Aorta (tissue), 5 donors: Measurements from ENCODE around the gene ADAMTSL3. TPM values are rescaled to one million over a fixed set of nuclear protein-coding genes. Genes with fewer than 3 reads are reported as not detected.

Experiments used
- ATAC-seq: fragments of 200-7000 bp; cut with Tn5 transposase; one replicate; pipeline ENCODE4 v1.9.1; 2022; ENCODE audit warnings: moderate library complexity; ENCODE audit not compliant: low FRiP score
- DNase-seq, 2 donors: peaks; one replicate each; pipeline ENCODE4 v3.0.0-alpha.2; 2020
- H3K27ac ChIP-seq, 2 donors: one replicate each; pipeline ENCODE4 v1.5.1; 2013; ENCODE audit warnings: low read length in 2 of 2, mild to moderate bottlenecking in 2 of 2, moderate library complexity in 2 of 2, control low read depth in 1 of 2, inconsistent platforms in 1 of 2, low read depth in 1 of 2
- H3K27me3 ChIP-seq, 2 donors: one replicate each; pipeline ENCODE4 v1.6.1; 2013; ENCODE audit warnings: control low read depth in 1 of 2, low read length in 1 of 2, mild to moderate bottlenecking in 1 of 2, moderate library complexity in 1 of 2; ENCODE audit not compliant: insufficient read depth in 2 of 2, control insufficient read depth in 1 of 2
- H3K36me3 ChIP-seq, 2 donors: one replicate each; pipeline ENCODE4 v1.6.1; 2013; ENCODE audit warnings: control low read depth in 1 of 2, low read length in 1 of 2, mild to moderate bottlenecking in 1 of 2; ENCODE audit not compliant: insufficient read depth in 2 of 2, control insufficient read depth in 1 of 2
- H3K4me1 ChIP-seq, 2 donors: one replicate each; pipeline ENCODE4 v1.6.1; 2013; ENCODE audit warnings: low read length in 2 of 2, control low read depth in 1 of 2, mild to moderate bottlenecking in 1 of 2, moderate library complexity in 1 of 2; ENCODE audit not compliant: insufficient read depth in 2 of 2, control insufficient read depth in 1 of 2
- H3K4me3 ChIP-seq, 2 donors: one replicate each; pipeline ENCODE4 v1.5.1; 2013; ENCODE audit warnings: low read length in 2 of 2, control low read depth in 1 of 2, mild to moderate bottlenecking in 1 of 2
- H3K9me3 ChIP-seq: one replicate; pipeline ENCODE4 v1.6.1; 2013; ENCODE audit warnings: mild to moderate bottlenecking, low read length; ENCODE audit not compliant: control insufficient read depth
- WGBS, 2 donors: extraction: QIAGEN DNeasy Blood & Tissue Kit; methylation state at CpG; one replicate each; pipeline ENCODE4 v1.1.7; 2013; 5-methylcytosine and 5-hydroxymethylcytosine counted together
- intact Hi-C, 2 donors: fragments of 100-400 bp; cut with DNase I; formaldehyde crosslinking; loops; one replicate each; pipeline versions ENCODE4 v1.14.2 to v1.15.0; 2022
- polyA plus RNA-seq, 2 donors: library from polyadenylated mRNA; stranded (reverse); fragments of 200-250 nt; gene quantifications; one replicate each; pipeline ENCODE4 v1.2.3, GENCODE V29; 2013
- total RNA-seq, 2 donors: library from RNA; stranded (reverse); fragmentation: NEBNext Ultra II Directional; extraction: Animal tissue kit (Norgen Biotek cat#: 25700); gene quantifications; one replicate each; pipeline ENCODE4 v1.2.1, GENCODE V29; 2021
- donor health status: healthy with polysubstance abuse.
- donor health status: Bipolar disorder and iron deficiency.
- donor health status: DM: no; HTN: no; CAD: no.
- donor health status: DM: no; HTN: no; CAD: no.
- donor health status: DM: yes; HTN: yes; CAD: no.

Gene ADAMTSL3
- total and polyA plus RNA-seq, 4 donors, result 4.6 to 74.5 (median 36.6) TPM

GRCh38 chr15:83784975-83785374, 131.1 kb downstream of the ADAMTSL3 start:
- intact Hi-C loops, result no loop called here
- Histone ChIP-seq H3K27me3 (no peaks in the 10 kb centered on the region), H3K4me3 (no peak overlapping the region), H3K4me1 (no peaks in the 10 kb centered on the region), H3K27ac (no peak overlapping the region), H3K9me3 (no peaks in the 10 kb centered on the region), H3K36me3 (no peaks in the 10 kb centered on the region)
- ATAC-seq (no peak), DNase-seq (no peak)

- Histone ChIP-seq H3K9me3 (no peaks in the 10 kb centered on the region), H3K4me3 (no peak overlapping the region), H3K4me1 (no peaks in the 10 kb centered on the region), H3K27me3 (no peaks in the 10 kb centered on the region), H3K36me3 (no peaks in the 10 kb centered on the region), H3K27ac (no peak overlapping the region)
- no peak for ATAC-seq
- no peak for DNase-seq
- intact Hi-C loops, result no loop called here
- 93 to 95% methylated on average over 5 of the region's 5 CpGs for WGBS, 2 donors
These were observed 132.4 kb downstream of the ADAMTSL3 start for GRCh38 chr15:83786336-83786735.

- ATAC-seq (no peak), DNase-seq (no peak)
- Histone ChIP-seq H3K9me3 (no peaks in the 10 kb centered on the region), H3K27me3 (no peaks in the 10 kb centered on the region), H3K4me1 (no peaks in the 10 kb centered on the region), H3K4me3 (no peak overlapping the region), H3K36me3 (no peaks in the 10 kb centered on the region), H3K27ac (no peak overlapping the region)
- WGBS, 2 donors, result 92 to 96% methylated on average over 5 of the region's 5 CpGs
- intact Hi-C loops, result no loop called here
These were observed 139.1 kb downstream of the ADAMTSL3 start for GRCh38 chr15:83793069-83793468.

- intact Hi-C loops, result no loop called here
- Histone ChIP-seq H3K27me3 (no peaks in the 10 kb centered on the region), H3K4me3 (no peak overlapping the region), H3K36me3 (no peaks in the 10 kb centered on the region), H3K4me1 (no peaks in the 10 kb centered on the region), H3K27ac (no peak overlapping the region), H3K9me3 (no peaks in the 10 kb centered on the region)
- ATAC-seq (no peak), DNase-seq (no peak)
- 90 to 94% methylated on average over 1 of the region's 1 CpG for WGBS, 2 donors
These were observed 140.3 kb downstream of the ADAMTSL3 start for GRCh38 chr15:83794209-83794608.

- WGBS, 2 donors, result 76 to 82% methylated on average over 2 of the region's 2 CpGs
- H3K4me1 ChIP-seq, result no peaks in the 10 kb centered on the region
- no peak for DNase-seq
- H3K9me3 ChIP-seq, result no peaks in the 10 kb centered on the region
- no peak for ATAC-seq
- intact Hi-C loops, result no loop called here
- no peaks in the 10 kb centered on the region for H3K36me3 ChIP-seq
- H3K4me3 ChIP-seq, result no peak overlapping the region
- H3K27ac ChIP-seq, result no peak overlapping the region
- no peaks in the 10 kb centered on the region for H3K27me3 ChIP-seq
These were observed 155.4 kb downstream of the ADAMTSL3 start for GRCh38 chr15:83809345-83809744.

- Histone ChIP-seq H3K27ac (no peak overlapping the region), H3K9me3 (no peaks in the 10 kb centered on the region), H3K36me3 (no peaks in the 10 kb centered on the region), H3K4me1 (no peaks in the 10 kb centered on the region), H3K27me3 (no peaks in the 10 kb centered on the region), H3K4me3 (no peak overlapping the region)
- intact Hi-C loops, result no loop called here
- WGBS, 2 donors, result 96 to 97% methylated on average over 3 of the region's 3 CpGs
- DNase-seq, result no peak
- ATAC-seq, result no peak
These were observed 156.2 kb downstream of the ADAMTSL3 start for GRCh38 chr15:83810110-83810509.

- Histone ChIP-seq H3K36me3 (no peaks in the 10 kb centered on the region), H3K4me1 (no peaks in the 10 kb centered on the region), H3K4me3 (no peak overlapping the region), H3K27me3 (no peaks in the 10 kb centered on the region), H3K9me3 (no peaks in the 10 kb centered on the region), H3K27ac (no peak overlapping the region)
- intact Hi-C loops, result no loop called here
- ATAC-seq (no peak), DNase-seq (no peak)
- WGBS, 2 donors, result 0 to 100% methylated on average over 1 of the region's 1 CpG
These were observed 159.8 kb downstream of the ADAMTSL3 start for GRCh38 chr15:83813682-83814081.

- Histone ChIP-seq H3K4me3 (no peak overlapping the region), H3K4me1 (no peaks in the 10 kb centered on the region), H3K27me3 (no peaks in the 10 kb centered on the region), H3K9me3 (no peaks in the 10 kb centered on the region), H3K36me3 (no peaks in the 10 kb centered on the region), H3K27ac (no peak overlapping the region)
- WGBS, 2 donors, result 50 to 67% methylated on average over 2 of the region's 2 CpGs
- ATAC-seq (no peak), DNase-seq (no peak)
- intact Hi-C loops, result no loop called here
These were observed 161.6 kb downstream of the ADAMTSL3 start for GRCh38 chr15:83815506-83815905.

- H3K9me3 ChIP-seq, result no peaks in the 10 kb centered on the region
- no peak for DNase-seq
- no peaks in the 10 kb centered on the region for H3K36me3 ChIP-seq
- H3K27ac ChIP-seq, result no peak overlapping the region
- H3K4me3 ChIP-seq, result no peak overlapping the region
- intact Hi-C loops, result no loop called here
- H3K4me1 ChIP-seq, result no peaks in the 10 kb centered on the region
- H3K27me3 ChIP-seq, result no peaks in the 10 kb centered on the region
- no peak for ATAC-seq
- WGBS, 2 donors, result 91 to 94% methylated on average over 8 of the region's 8 CpGs
These were observed 162.4 kb downstream of the ADAMTSL3 start for GRCh38 chr15:83816124-83816883.
